ENCODE data around the gene ZNF397.

- TF ChIP-seq RAD21 (IDR thresholded peaks at IDR 0.05), result no peak
- TF ChIP-seq, protein P1, sequence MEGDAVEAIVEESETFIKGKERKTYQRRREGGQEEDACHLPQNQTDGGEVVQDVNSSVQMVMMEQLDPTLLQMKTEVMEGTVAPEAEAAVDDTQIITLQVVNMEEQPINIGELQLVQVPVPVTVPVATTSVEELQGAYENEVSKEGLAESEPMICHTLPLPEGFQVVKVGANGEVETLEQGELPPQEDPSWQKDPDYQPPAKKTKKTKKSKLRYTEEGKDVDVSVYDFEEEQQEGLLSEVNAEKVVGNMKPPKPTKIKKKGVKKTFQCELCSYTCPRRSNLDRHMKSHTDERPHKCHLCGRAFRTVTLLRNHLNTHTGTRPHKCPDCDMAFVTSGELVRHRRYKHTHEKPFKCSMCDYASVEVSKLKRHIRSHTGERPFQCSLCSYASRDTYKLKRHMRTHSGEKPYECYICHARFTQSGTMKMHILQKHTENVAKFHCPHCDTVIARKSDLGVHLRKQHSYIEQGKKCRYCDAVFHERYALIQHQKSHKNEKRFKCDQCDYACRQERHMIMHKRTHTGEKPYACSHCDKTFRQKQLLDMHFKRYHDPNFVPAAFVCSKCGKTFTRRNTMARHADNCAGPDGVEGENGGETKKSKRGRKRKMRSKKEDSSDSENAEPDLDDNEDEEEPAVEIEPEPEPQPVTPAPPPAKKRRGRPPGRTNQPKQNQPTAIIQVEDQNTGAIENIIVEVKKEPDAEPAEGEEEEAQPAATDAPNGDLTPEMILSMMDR (IDR thresholded peaks at IDR 0.05; ENCODE audit: low read depth, low read length, missing input control), result no peak
- TF ChIP-seq TAF1 (conservative IDR thresholded peaks at IDR 0.05), result no peak
- TF ChIP-seq MAX (IDR thresholded peaks at IDR 0.05), result no peak
- TF ChIP-seq EGR1 (IDR thresholded peaks at IDR 0.05; ENCODE audit: low read depth in 2 of 2), result no peak
- no peak for TF ChIP-seq GABPA (IDR thresholded peaks at IDR 0.05 in 1 of 2, conservative IDR thresholded peaks at IDR 0.05 in 1 of 2)
- TF ChIP-seq SP1 (IDR thresholded peaks at IDR 0.05), result no peak
- no peak for TF ChIP-seq FOXA1 (IDR thresholded peaks at IDR 0.05)
- no peak for TF ChIP-seq JUND (IDR thresholded peaks at IDR 0.05)
- TF ChIP-seq ATF3 (IDR thresholded peaks at IDR 0.05), result no peak
Measured at GRCh38 chr18:35220424-35220823, 20.4 kb upstream of the ZNF397 start.

Data from liver (tissue), 3 donors.